Fibroblast of skin of right biceps (primary cell): ENCODE results near the gene ARHGAP10.

Source experiments
- DNase-seq: peaks from one replicate; pipeline ENCODE4 v3.0.0-alpha.2; 2013

ARHGAP10 gene

GRCh38 chr4:147913137-147913536 lies 181.2 kb downstream of the ARHGAP10 start:
- no peak for DNase-seq

- DNase-seq, result no peak
Observed at GRCh38 chr4:147916351-147916750, 184.5 kb downstream of the ARHGAP10 start.

- DNase-seq, result no peak
Observed at GRCh38 chr4:147923381-147923780, 191.5 kb downstream of the ARHGAP10 start.

- DNase-seq, result no peak
Observed at GRCh38 chr4:147923854-147924253, 192.0 kb downstream of the ARHGAP10 start.

GRCh38 chr4:147924604-147925412 lies 192.9 kb downstream of the ARHGAP10 start:
- DNase-seq, result peak; percentile 20

- no peak for DNase-seq
Observed at GRCh38 chr4:147927377-147928137, 195.7 kb downstream of the ARHGAP10 start.

GRCh38 chr4:147928400-147928799 lies 196.5 kb downstream of the ARHGAP10 start:
- DNase-seq, result peak; percentile 25

GRCh38 chr4:147929746-147930145 lies 197.9 kb downstream of the ARHGAP10 start:
- no peak for DNase-seq

- DNase-seq, result no peak
Observed at GRCh38 chr4:147933316-147933715, 201.4 kb downstream of the ARHGAP10 start.

GRCh38 chr4:147933779-147934178 lies 201.9 kb downstream of the ARHGAP10 start:
- no peak for DNase-seq

GRCh38 chr4:147938496-147938895 lies 206.6 kb downstream of the ARHGAP10 start:
- no peak for DNase-seq

- no peak for DNase-seq
Observed at GRCh38 chr4:147940171-147940570, 208.3 kb downstream of the ARHGAP10 start.

- DNase-seq, result no peak
Observed at GRCh38 chr4:147941373-147941772, 209.5 kb downstream of the ARHGAP10 start.

- no peak for DNase-seq
Observed at GRCh38 chr4:147942729-147943128, 210.8 kb downstream of the ARHGAP10 start.

- no peak for DNase-seq
Observed at GRCh38 chr4:147943159-147943638, 211.3 kb downstream of the ARHGAP10 start.

GRCh38 chr4:147944249-147944648 lies 212.4 kb downstream of the ARHGAP10 start:
- no peak for DNase-seq

GRCh38 chr4:147944670-147945260 lies 212.9 kb downstream of the ARHGAP10 start:
- DNase-seq, result no peak

- DNase-seq, result no peak
Observed at GRCh38 chr4:147948336-147948735, 216.4 kb downstream of the ARHGAP10 start.

GRCh38 chr4:147950261-147950660 lies 218.4 kb downstream of the ARHGAP10 start:
- DNase-seq, result no peak

GRCh38 chr4:147950841-147951240 lies 219.0 kb downstream of the ARHGAP10 start:
- no peak for DNase-seq

GRCh38 chr4:147954850-147955249 lies 223.0 kb downstream of the ARHGAP10 start:
- peak; percentile 3 for DNase-seq

- no peak for DNase-seq
Observed at GRCh38 chr4:147955827-147956558, 224.1 kb downstream of the ARHGAP10 start.

GRCh38 chr4:147957446-147957845 lies 225.6 kb downstream of the ARHGAP10 start:
- no peak for DNase-seq
